H1 (cell line): ENCODE results near the gene ERP44. TPM values are rescaled to one million over a fixed set of nuclear protein-coding genes. Genes with fewer than 3 reads are reported as not detected.

ENCODE experiments used
- KDM4A ChIP-seq: IDR thresholded peaks from one replicate; pipeline ENCODE4 v1.7.1; 2012; ENCODE audit warnings: low read depth, mild to moderate bottlenecking, moderate library complexity, low read length, inconsistent platforms; ENCODE audit not compliant: severe bottlenecking
- MAFK ChIP-seq: IDR thresholded peaks from 2 replicates; pipeline ENCODE4 v1.6.1; 2012; ENCODE audit warnings: low read depth, mild to moderate bottlenecking, improper control_type of control experiment, low read length
- PHF8 ChIP-seq: fragments of 200-600 bp; sonication (generic); conservative IDR thresholded peaks from 2 replicates; pipeline ENCODE4 v1.7.1; 2012; ENCODE audit warnings: low read depth, mild to moderate bottlenecking, inconsistent platforms, low read length, moderate library complexity
- POLR2AphosphoS5 ChIP-seq: IDR thresholded peaks from 2 replicates; pipeline ENCODE4 v1.6.1; 2011; ENCODE audit warnings: low read depth, low read length
- SAP30 ChIP-seq: fragments of 300-600 bp; sonication (generic); IDR thresholded peaks from 2 replicates; pipeline ENCODE4 v1.7.1; 2012; ENCODE audit warnings: low read length, moderate library complexity, mild to moderate bottlenecking, inconsistent platforms; ENCODE audit not compliant: insufficient read depth, insufficient replicate concordance
- YY1 ChIP-seq: IDR thresholded peaks from 2 replicates; pipeline ENCODE4 v1.6.1; 2011; ENCODE audit warnings: low read depth, mild to moderate bottlenecking, low read length
- polyA plus RNA-seq, 7 experiments: library from polyadenylated mRNA; depleted of rRNA in 3 of 7; stranded (reverse) in 5 of 7; unstranded in 2 of 7; fragments of >200 nt in 5 of 7; fragments of 200-250 nt in 2 of 7; gene quantifications; 1 replicate in 5 of 7; 2 replicates in 1 of 7; 4 replicates in 1 of 7; pipeline versions ENCODE4 v1.2.1 to v1.2.3, GENCODE V29; 2011 to 2013; ENCODE audit warnings: missing spikeins in 2 of 7, mixed read lengths in 2 of 7
- total RNA-seq: library from RNA; stranded (reverse); fragmentation: NEBNext Ultra II Directional; extraction: Animal tissue kit (Norgen Biotek cat#: 25700); gene quantifications from 2 replicates; pipeline ENCODE4 v1.2.1, GENCODE V29; 2021

Gene ERP44
- total and polyA plus RNA-seq, 2 of the 8 experiments (the other 6 are each of a cell fraction or from before 2014, with no cell fraction given), result 5.7 to 15.6 TPM

GRCh38 chr9:100033877-100034551 lies 64.8 kb downstream of the ERP44 start (continued):
- TF ChIP-seq YY1 (no peak), MAFK (no peak), SAP30 (no peak), KDM4A (no peak), POLR2AphosphoS5 (no peak), PHF8 (no peak)
- TF ChIP-seq, all 59 proteins: peak for 0
